Adipose tissue (tissue), 3 donors: ENCODE results near the gene GINM1. TPM values are rescaled to one million over a fixed set of nuclear protein-coding genes. Genes with fewer than 3 reads are reported as not detected.

Source experiments
- H3K27ac ChIP-seq: one replicate; pipeline ENCODE4 v1.5.1; 2013; ENCODE audit warnings: low read depth, low read length
- WGBS, 3 donors: extraction: QIAGEN DNeasy Blood & Tissue Kit; methylation state at CpG; one replicate each; pipeline ENCODE4 v1.1.7; 2013; 5-methylcytosine and 5-hydroxymethylcytosine counted together
- polyA plus RNA-seq, 3 donors: library from polyadenylated mRNA; stranded (reverse); fragments of 200-250 nt; gene quantifications; one replicate each; pipeline ENCODE4 v1.2.3, GENCODE V29; 2013
- donor health status: healthy with polysubstance abuse.
- donor health status: Bipolar disorder and iron deficiency.
- donor health status: healthy.

Gene GINM1
- polyA plus RNA-seq, 3 donors, result 22.1 to 49.6 (median 40.2) TPM

GRCh38 chr6:149581349-149581748, 15.2 kb downstream of the GINM1 start:
- 95 to 97% (median 96%) methylated on average over 5 of the region's 5 CpGs for WGBS, 3 donors
- H3K27ac ChIP-seq, result no peak overlapping the region

GRCh38 chr6:149586149-149586548, 20.0 kb downstream of the GINM1 start:
- no peak overlapping the region for H3K27ac ChIP-seq
- 97 to 100% (median 99%) methylated on average over 2 of the region's 2 CpGs for WGBS, 3 donors

- H3K27ac ChIP-seq, result no peak overlapping the region
- WGBS, 3 donors, result 95 to 97% (median 96%) methylated on average over 2 of the region's 2 CpGs
Measured at GRCh38 chr6:149592983-149593382, 26.8 kb downstream of the GINM1 start.

- H3K27ac ChIP-seq, result no peak overlapping the region
- WGBS, 3 donors, result 87 to 100% (median 100%) methylated on average over 1 of the region's 1 CpG
Measured at GRCh38 chr6:149593408-149593807, 27.2 kb downstream of the GINM1 start.

- no peak overlapping the region for H3K27ac ChIP-seq
- 97 to 99% (median 99%) methylated on average over 4 of the region's 4 CpGs for WGBS, 3 donors
Measured at GRCh38 chr6:149600508-149600907, 34.3 kb downstream of the GINM1 start.

GRCh38 chr6:149608381-149608982, 42.3 kb downstream of the GINM1 start:
- 91 to 96% (median 92%) methylated on average over 7 of the region's 7 CpGs for WGBS, 3 donors
- no peak overlapping the region for H3K27ac ChIP-seq

GRCh38 chr6:149614337-149614736, 48.2 kb downstream of the GINM1 start:
- 82 to 96% (median 86%) methylated on average over 4 of the region's 4 CpGs for WGBS, 3 donors
- no peak overlapping the region for H3K27ac ChIP-seq

GRCh38 chr6:149615805-149616204, 49.6 kb downstream of the GINM1 start:
- H3K27ac ChIP-seq, result no peak overlapping the region
- 69 to 77% (median 75%) methylated on average over 5 of the region's 5 CpGs for whole genome bisulfite sequencing, 3 donors

- no peak overlapping the region for H3K27ac ChIP-seq
Measured at GRCh38 chr6:149627672-149628071, 61.5 kb downstream of the GINM1 start.

GRCh38 chr6:149628875-149629510, 62.8 kb downstream of the GINM1 start:
- no peak overlapping the region for H3K27ac ChIP-seq
- 78 to 92% (median 78%) methylated on average over 4 of the region's 4 CpGs for WGBS, 3 donors

- H3K27ac ChIP-seq, result no peak overlapping the region
- 95 to 98% (median 95%) methylated on average over 1 of the region's 1 CpG for WGBS, 3 donors
Measured at GRCh38 chr6:149634315-149634714, 68.1 kb downstream of the GINM1 start.

GRCh38 chr6:149636124-149636523, 69.9 kb downstream of the GINM1 start:
- no peak overlapping the region for H3K27ac ChIP-seq
- 75 to 79% (median 79%) methylated on average over 2 of the region's 2 CpGs for WGBS, 3 donors

Other genes with a start within 250 kb of the GINM1 start
- 10 to 100 TPM; 11.9 to 33.1 (median 21.0) TPM for gene TAB2, start 248.7 kb upstream of the GINM1 start, polyA plus RNA-seq
- not detected for gene SUMO4, start 166.1 kb upstream of the GINM1 start, polyA plus RNA-seq
- gene ZC3H12D, start 81.4 kb upstream of the GINM1 start, polyA plus RNA-seq, result 1 to 10 TPM in 1 of 3 donors, under 1 TPM in 2; 0.24 to 1.1 (median 0.30) TPM
- 10 to 100 TPM in 2 of 3 donors, 1 to 10 TPM in 1; 6.7 to 28.6 (median 13.6) TPM for gene PPIL4, start 20.3 kb upstream of the GINM1 start, polyA plus RNA-seq
- 10 to 100 TPM in 2 of 3 donors, 1 to 10 TPM in 1; 6.5 to 16.9 (median 10.9) TPM for gene KATNA1, start 82.3 kb downstream of the GINM1 start, polyA plus RNA-seq
- gene LATS1, start 151.7 kb downstream of the GINM1 start, polyA plus RNA-seq, result 1 to 10 TPM; 3.1 to 7.0 (median 6.3) TPM
- gene NUP43, start 180.2 kb downstream of the GINM1 start, polyA plus RNA-seq, result 1 to 10 TPM; 5.0 to 7.0 (median 7.0) TPM
- gene PCMT1, start 183.4 kb downstream of the GINM1 start, polyA plus RNA-seq, result 10 to 100 TPM; 42.1 to 83.1 (median 45.9) TPM